Nephron progenitor cell (in vitro differentiated cells): Measurements from ENCODE around the gene OR13A1.
"Not testable (repeated sequence)": the region's sequence is repeated elsewhere in the genome, so short reads cannot be mapped to it uniquely, and the experiment has no call there.

Experiments used
- DNase-seq: peaks from one replicate; pipeline ENCODE4 v3.0.0; 2021
- H3K27ac Mint-ChIP-seq: 2 replicates; pipeline ENCODE4 v1.8.0; 2021; ENCODE audit warnings: mild to moderate bottlenecking, moderate library complexity, mixed read lengths
- H3K27me3 Mint-ChIP-seq: 2 replicates; pipeline ENCODE4 v1.8.0; 2021; ENCODE audit warnings: mild to moderate bottlenecking, low read depth, mixed read lengths; ENCODE audit not compliant: poor library complexity
- H3K36me3 Mint-ChIP-seq: 2 replicates; pipeline ENCODE4 v1.8.0; 2021; ENCODE audit warnings: low read depth, mixed read lengths
- H3K4me1 Mint-ChIP-seq: 2 replicates; pipeline ENCODE4 v1.8.0; 2021; ENCODE audit warnings: mixed read lengths
- H3K4me3 Mint-ChIP-seq: 2 replicates; pipeline ENCODE4 v1.8.0; 2021; ENCODE audit warnings: mild to moderate bottlenecking, moderate library complexity, mixed read lengths
- H3K9me3 Mint-ChIP-seq: 2 replicates; pipeline ENCODE4 v1.8.0; 2021; ENCODE audit warnings: mild to moderate bottlenecking, moderate library complexity, mixed read lengths
- TF ChIP-seq, protein P1 (sequence below): fragments of 200-600 bp; sonication (generic); IDR thresholded peaks from 2 replicates; pipeline ENCODE4 v1.5.0; 2021; ENCODE audit warnings: antibody characterized with exemption

OR13A1 gene

DNA sequence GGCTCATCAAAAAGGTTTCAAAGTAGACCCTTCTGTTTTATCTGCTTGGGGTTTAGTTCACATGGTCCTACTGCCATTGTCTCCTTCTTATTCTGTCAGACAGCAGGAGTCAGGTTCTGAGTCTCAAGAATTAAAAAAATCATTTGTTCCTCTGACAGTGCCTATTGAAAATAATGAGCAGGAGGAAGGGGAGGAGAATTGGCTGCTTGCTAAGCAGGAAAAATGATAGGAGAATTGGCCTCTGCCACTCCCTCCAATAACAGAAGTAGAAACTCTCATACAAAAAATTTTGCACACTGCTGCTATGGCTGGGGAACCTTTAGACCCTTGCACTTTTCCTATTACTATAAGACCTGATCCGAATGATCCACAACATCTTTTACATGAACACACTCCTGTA, 35.7 kb downstream of the OR13A1 start:
- no peak overlapping the region for H3K27ac Mint-ChIP-seq
- no peak overlapping the region for H3K4me3 Mint-ChIP-seq
- DNase-seq: no peak
- TF ChIP-seq, protein P1, sequence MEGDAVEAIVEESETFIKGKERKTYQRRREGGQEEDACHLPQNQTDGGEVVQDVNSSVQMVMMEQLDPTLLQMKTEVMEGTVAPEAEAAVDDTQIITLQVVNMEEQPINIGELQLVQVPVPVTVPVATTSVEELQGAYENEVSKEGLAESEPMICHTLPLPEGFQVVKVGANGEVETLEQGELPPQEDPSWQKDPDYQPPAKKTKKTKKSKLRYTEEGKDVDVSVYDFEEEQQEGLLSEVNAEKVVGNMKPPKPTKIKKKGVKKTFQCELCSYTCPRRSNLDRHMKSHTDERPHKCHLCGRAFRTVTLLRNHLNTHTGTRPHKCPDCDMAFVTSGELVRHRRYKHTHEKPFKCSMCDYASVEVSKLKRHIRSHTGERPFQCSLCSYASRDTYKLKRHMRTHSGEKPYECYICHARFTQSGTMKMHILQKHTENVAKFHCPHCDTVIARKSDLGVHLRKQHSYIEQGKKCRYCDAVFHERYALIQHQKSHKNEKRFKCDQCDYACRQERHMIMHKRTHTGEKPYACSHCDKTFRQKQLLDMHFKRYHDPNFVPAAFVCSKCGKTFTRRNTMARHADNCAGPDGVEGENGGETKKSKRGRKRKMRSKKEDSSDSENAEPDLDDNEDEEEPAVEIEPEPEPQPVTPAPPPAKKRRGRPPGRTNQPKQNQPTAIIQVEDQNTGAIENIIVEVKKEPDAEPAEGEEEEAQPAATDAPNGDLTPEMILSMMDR: no peak
- no peaks in the 10 kb centered on the region for H3K27me3 Mint-ChIP-seq
- no peaks in the 10 kb centered on the region for H3K36me3 Mint-ChIP-seq
- H3K9me3 Mint-ChIP-seq: no peaks in the 10 kb centered on the region
- H3K4me1 Mint-ChIP-seq: no peaks in the 10 kb centered on the region

DNA sequence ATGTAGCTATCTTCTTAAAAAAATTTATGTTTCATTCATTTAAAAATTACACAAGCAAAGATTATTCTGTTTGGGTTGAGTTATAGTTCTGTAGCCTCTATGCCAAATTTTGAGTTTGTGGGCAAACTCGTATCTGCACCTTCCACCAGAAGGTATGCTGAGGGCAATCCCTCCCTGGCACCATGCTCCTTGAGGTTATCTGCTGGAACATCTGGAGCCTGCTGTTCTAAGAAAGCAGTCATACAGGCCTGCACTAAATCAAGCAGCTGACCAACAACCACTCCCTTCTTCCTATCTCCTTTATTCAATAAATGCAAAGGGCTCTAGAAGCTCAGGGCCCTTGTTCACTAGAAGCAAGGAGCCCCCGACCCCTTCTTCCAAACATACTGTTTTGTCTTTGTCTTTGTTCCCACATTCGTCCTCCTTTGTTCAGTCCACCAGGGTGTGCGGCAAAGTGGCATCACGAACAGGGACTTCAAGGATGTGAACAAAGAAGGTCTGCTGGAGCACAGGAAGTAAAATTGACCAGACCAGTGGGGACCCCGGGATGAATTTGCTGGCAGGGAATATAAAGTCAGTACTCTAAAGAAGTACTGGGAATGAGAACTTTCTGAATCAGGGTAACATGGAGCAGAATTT, 36.4 kb downstream of the OR13A1 start:
- Mint-ChIP-seq H3K36me3 (no peaks in the 10 kb centered on the region), H3K4me1 (no peaks in the 10 kb centered on the region), H3K27ac (no peak overlapping the region), H3K27me3 (no peaks in the 10 kb centered on the region), H3K4me3 (no peak overlapping the region), H3K9me3 (peaks cover 7% of the 10 kb centered on the region)
- TF ChIP-seq, protein P1: no peak
- no peak for DNase-seq

DNA sequence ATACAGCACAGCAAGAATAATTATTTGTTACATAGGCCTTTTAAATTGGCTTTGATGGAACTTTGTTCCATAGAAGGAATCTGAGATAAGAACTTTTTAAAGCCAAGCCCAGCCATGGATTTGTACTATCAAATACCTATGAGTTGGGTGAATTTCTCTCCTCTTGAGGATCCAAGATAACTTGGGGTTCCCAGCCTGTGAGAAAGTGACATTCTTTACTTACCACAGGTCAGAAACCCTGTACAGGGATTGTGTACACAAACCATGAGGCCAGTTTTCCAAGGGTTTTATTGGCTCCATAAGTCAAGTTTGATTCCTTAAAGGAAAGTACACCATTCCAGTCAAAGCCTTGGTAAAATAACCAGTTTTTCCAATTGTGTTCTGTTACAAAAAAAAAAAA, 39.3 kb downstream of the OR13A1 start:
- DNase-seq, H3K27me3 Mint-ChIP-seq, H3K36me3 Mint-ChIP-seq, H3K4me1 Mint-ChIP-seq, H3K27ac Mint-ChIP-seq, H3K4me3 Mint-ChIP-seq: not testable (repeated sequence)
- peaks cover 17% of the 10 kb centered on the region for H3K9me3 Mint-ChIP-seq

DNA sequence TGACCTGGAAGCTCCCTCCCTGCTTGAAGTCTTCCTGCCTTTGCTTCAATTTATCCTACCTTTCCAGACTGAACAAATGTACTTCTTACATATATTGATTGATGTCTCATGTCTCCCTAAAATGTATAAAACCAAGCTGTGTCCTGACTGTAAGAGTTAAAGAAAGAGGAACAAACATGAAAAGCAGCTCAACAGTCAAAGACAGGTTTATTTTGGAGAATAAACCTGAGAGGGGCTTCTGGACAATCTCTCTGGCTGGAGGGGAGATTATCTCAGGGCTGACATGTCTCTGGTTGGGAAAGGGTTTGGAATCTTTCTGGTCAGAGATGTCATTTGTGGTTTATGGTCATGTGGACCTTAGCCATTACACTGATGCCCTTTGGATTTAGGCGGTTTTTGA, 41.0 kb downstream of the OR13A1 start:
- DNase-seq: no peak
- Mint-ChIP-seq H3K27me3 (no peaks in the 10 kb centered on the region), H3K4me3 (no peak overlapping the region), H3K9me3 (peaks cover 34% of the 10 kb centered on the region), H3K4me1 (no peaks in the 10 kb centered on the region), H3K27ac (no peak overlapping the region), H3K36me3 (no peaks in the 10 kb centered on the region)
- TF ChIP-seq, protein P1: no peak

DNA sequence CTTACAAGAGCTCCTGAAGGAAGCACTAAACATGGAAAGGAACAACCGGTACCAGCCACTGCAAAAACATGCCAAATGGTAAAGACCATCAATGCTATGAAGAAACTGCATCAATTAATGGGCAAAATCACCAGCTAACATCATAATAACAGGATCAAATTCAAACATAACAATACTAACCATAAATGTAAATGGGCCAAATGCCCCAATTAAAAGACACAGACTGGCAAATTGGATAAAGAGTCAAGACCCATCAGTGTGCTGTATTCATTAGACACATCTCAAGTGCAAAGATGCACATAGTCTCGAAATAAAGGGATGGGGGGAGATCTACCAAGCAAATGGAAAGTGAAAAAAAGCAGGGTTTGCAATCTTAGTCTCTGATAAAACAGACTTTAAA, 47.6 kb downstream of the OR13A1 start:
- H3K27ac Mint-ChIP-seq, H3K4me1 Mint-ChIP-seq, H3K4me3 Mint-ChIP-seq, DNase-seq, H3K36me3 Mint-ChIP-seq: not testable (repeated sequence)
- H3K9me3 Mint-ChIP-seq: peaks cover 37% of the 10 kb centered on the region
- H3K27me3 Mint-ChIP-seq: peaks cover 16% of the 10 kb centered on the region

DNA sequence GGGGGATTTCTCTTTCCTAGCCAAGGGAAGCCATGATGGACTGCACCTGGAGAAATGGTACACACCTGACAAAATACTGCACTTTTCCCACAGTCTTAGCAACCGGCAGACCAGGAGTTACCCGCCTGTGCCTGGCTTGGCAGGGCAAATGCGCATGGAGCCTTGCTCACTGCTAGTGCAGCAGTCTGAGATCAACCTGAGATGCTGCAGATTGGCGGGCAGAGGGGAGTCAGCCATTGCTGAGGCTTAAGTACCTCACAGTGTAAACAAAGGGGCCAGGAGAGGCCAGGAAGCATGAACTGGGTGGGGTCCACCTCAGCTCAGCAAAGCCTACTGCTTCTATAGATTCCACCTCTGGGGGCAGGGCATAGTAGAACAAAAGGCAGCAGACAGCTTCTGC, 49.4 kb downstream of the OR13A1 start:
- H3K36me3 Mint-ChIP-seq: no peaks in the 10 kb centered on the region
- H3K27ac Mint-ChIP-seq: no peak overlapping the region
- DNase-seq: no peak
- TF ChIP-seq, protein P1: no peak
- peaks cover 28% of the 10 kb centered on the region for H3K9me3 Mint-ChIP-seq
- no peaks in the 10 kb centered on the region for H3K4me1 Mint-ChIP-seq
- no peak overlapping the region for H3K4me3 Mint-ChIP-seq
- peaks cover 18% of the 10 kb centered on the region for H3K27me3 Mint-ChIP-seq

DNA sequence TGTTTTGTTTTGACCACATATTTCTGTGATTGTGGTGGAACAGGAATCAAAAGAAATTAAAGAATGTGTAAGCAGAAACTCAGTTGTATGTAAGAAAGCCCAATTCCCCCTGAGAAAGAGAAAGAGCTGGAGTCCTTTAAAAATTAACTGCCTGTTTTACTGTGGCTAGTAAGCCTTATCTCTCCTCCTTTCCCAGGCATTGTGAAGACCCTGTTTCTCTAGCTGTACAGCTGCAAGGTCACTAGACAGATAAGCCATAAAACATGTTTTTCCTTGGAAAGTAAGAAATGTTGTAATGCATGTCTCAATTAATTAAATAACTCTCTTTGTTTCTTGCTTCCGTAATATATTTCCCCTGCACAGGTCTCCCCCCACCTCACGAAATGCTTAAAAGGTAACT, 53.5 kb downstream of the OR13A1 start:
- peaks cover 6% of the 10 kb centered on the region for H3K9me3 Mint-ChIP-seq
- H3K27ac Mint-ChIP-seq: peak overlapping the region; percentile 66
- no peaks in the 10 kb centered on the region for H3K36me3 Mint-ChIP-seq
- no peak for DNase-seq
- TF ChIP-seq, protein P1: no peak
- H3K27me3 Mint-ChIP-seq: peaks cover 6% of the 10 kb centered on the region
- no peak overlapping the region for H3K4me3 Mint-ChIP-seq
- no peaks in the 10 kb centered on the region for H3K4me1 Mint-ChIP-seq
